ENCODE results near the gene RAB20.
"Not testable (repeated sequence)": the region's sequence is repeated elsewhere in the genome, so short reads cannot be mapped to it uniquely, and the experiment has no call there.

RAB20 gene

DNA sequence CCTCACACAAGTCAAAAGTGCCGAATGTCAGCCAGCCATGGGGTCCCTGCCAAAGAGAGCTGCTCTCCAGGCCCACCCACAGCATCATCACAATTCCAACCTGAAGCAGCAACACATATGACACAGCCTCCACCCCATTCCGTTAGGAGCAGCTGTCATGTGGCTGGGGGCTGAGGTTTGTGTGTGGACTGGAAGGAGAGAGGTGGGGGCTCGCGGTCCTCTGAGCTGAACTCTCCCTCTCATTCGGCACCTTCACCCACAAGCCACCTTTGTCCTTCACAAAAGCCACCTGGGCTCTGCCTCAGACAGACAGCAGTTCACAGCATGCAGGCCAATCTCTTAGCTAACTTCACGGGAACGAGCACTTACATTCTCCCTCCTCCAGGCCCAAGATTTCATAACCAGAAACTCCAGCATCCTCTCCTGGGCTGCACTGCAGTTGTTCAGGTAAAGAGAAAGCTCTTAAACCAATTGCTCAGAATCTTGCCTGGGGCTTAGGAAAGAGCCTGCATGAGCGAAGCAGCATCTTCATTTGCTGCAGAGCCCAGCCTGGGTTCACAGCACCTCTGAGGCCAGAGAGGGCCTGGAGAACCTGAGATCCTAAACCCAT lies 7.2 kb downstream of the RAB20 start:
- no peak for FAIRE-seq

DNA sequence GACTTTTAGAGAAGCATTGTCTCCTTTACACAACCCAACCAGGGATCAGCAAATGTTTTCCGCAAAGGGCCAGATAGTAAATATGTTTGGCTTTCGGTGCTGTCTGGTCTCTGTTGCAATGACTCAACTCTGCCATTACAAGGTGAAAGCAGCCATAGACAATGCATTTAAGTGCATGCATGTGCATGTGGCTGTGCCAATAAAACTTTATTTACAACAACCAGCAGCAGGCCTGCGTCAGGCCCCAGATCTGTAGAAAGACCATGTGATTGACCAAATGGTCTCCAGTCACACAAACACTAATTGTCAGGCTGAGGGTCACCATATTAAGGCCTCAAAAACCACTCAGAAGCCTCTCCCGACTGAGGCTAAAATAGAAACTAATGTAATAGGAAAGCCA lies 8.1 kb downstream of the RAB20 start:
- FAIRE-seq, result no peak

DNA sequence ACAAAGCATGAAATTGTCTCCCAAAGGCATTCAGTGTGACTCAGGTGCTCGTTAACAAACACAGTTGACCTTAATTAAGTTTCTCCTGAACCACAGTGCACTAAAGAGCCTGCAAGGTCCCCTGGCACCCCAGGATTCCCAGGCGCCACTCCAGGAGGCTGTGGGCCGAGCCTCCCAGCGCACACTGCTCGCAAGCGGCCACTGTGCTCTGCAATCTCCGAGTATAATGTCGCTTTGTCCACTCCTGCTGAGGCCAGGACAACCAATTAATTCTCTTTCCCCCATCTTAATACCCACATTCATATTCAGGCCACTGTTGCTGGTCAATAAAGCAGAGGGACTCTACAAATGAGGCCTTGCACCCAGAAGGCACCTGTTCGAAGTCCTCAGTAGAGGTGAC lies 8.8 kb downstream of the RAB20 start:
- no peak for FAIRE-seq

DNA sequence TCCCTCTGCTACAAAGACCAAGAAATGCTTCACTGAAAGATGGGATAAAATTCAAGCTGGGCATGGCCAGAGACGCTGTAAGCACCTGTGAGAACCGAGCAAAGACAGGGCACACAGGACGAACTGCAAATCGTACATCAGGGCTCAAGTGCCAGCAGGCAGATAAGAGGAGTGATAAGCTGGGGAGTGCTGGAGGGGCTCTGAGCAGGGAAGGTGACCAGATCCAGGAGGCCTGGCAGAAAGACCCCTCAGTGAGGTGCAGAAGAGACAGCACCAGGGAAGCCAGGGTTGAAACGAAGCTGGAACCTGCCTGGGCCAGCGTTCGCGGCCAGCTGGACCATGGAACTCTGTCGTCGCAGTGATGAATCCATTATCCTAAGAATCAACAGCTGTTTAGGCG lies 10.2 kb downstream of the RAB20 start:
- FAIRE-seq, result no peak

DNA sequence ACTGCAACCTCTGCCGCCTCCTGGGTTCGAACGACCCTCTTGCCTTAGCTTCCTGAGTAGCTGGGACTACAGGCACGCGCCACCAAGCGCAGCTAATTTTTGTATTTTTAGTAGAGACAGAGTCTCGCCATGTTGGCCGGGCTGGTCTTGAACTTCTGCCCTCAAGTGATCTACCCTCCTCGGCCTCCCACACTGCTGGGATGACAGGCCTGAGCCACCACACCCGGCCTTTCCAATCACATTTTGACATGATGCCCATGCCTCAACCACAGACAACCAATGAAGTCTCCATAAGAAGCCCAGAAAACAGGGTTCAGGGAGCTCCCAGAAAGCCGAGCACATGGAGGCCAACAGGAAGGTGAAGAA lies 11.7 kb downstream of the RAB20 start:
- FAIRE-seq, result no peak

DNA sequence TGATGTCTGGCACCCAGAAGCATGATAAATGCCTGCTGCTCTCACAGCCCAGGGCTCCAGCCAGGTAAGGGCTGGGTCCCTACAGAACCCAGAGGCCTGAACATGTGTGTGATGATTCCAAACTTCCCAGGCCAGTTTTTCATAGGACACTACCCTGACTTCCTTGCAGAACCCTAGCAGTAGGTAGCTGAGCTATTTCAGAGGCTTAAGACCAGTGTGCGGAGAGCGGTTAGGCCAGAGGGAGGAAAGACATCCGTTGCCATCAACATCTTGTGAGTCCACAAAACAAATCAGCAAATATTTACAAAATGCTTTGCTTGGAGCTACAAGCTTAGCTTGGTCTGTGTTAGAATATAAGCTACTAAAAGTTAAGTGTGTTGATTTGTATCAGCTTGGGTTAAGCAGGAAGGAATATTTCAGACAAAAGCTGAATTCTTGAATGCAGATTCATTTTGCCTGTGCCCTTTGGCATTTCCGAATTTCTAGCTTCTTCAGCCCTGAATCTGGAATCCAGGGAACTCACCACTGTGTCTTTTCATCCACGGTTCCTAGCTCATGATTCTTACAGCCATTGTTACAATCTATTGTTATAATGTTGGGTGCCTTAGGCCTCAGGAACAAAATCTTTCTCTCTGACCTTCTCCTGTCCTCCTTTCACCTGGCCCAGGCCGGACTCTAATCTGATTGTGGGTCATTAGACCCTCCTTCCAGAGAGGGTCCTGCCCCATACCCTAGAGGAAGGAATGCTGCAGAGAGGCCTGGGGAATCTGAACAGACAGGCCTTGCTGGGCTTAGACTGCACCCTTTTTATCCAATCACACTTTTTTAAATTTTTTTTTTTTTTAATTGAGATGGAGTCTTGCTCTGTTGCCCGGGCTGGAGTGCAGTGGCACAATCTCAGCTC lies 12.4 kb downstream of the RAB20 start:
- FAIRE-seq, result no peak

DNA sequence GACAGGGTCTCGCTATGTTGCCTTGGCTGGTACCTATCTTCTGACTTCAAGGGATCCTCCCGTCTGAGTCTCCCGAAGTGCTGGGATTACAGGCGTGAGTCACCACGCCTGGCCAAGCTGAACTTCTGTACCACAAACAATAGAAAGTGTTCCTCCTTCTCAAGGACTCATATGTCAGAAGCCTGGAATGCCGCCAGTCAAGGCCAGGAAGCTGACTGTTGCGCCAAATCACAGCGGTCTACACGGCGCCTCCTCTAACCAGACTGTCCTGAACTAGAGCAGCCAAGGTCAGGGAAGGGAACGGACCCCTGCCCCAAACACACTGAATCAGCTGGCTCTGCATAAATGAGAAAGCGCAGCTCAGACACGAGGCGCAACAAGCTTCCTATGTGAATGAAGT lies 14.6 kb downstream of the RAB20 start:
- FAIRE-seq, result no peak

DNA sequence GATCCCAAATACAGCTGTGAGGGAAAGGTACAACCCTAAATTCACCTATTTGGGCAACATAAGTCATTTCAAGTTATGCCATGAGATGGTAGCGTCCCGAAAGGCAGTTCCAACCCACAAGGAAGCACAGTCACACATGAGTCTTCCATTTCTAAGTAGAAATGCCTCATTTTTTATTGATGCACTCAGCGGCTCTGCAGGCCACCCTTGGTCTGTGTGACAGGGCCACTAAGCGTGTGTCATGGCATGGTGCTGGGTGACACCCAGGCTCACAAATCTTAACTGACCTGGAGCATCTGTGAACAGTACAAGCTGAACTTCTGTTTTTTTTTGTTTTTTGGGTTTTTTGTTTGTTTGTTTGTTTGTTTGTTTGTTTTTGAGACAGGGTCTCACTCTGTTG lies 15.1 kb downstream of the RAB20 start:
- FAIRE-seq, result no peak

DNA sequence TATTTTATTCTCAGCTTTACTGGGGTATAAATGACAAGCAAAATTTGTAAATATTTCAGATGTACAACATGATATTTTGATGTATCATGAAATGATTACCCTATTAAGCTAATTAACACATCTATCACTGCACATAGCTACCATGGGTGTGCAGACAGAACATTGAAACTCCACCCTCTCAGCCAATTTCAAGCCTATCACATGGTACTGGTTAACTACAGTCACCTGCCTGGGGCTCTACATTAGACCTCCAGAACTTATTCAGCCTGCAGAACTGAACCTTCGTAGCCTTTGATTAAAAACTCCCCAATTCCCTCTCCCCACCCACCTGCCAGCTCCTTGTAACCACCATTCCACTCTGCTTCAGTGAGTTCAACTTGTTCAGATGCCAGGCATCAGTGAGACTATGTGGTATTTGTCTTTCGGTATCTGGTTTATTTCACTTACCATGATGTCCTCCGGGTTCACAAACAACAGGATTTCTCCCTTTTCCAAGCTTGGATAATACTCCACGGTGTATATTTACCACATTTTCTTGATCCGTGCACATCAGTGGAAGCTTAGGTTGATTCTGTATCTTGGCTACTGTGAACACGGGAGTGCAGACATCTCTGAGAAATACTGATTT lies 19.2 kb downstream of the RAB20 start:
- FAIRE-seq, result no peak

DNA sequence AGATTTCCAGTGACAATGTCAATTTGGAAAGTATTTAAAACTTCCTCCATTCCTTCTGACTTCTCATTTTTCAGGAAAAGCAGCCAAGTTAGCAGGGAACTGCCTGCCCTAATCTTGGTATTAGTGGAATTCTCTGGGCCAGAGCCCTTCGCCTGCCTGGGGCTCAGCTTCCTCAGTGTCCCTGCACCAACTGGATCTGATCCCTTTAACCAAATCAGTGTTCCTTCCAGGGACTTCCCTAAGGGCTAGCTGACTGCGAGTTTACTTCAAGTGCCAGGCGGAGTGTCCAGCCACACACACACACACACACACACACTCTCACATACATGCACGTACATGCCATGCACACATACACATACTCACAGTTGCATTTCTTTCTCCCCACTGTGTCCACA lies 20.0 kb downstream of the RAB20 start:
- no peak for FAIRE-seq

DNA sequence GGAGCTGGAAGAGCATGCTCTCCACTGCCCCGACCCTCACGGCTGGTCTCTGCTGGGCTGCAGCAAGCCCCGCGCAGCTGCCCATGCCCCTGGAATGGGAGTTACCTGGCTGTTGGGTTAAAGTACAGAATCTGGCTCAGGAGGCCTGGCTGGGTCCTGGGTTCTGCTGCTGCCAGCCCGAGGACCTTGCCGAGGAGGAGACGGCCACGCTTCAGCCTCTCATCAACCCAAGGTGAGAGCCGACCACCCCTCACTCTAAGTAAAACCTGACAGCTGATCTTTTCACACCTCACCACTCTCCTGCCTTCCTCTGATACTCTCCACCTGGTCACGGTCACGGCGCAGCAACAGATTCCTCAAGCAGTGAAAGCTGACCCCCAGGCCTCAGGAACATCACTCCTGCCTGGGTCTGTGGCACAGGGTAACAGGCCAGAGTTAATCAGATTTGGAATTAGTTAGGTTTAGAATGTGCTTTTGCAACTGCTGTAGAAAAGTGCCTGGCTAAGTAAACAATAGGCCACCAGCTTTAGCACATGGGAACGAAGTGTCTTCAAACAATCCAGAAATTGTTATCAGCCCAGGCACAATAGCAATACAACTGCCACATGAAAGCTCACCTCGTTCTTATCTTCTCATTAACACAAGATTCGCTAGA lies 20.5 kb downstream of the RAB20 start:
- FAIRE-seq, result no peak

DNA sequence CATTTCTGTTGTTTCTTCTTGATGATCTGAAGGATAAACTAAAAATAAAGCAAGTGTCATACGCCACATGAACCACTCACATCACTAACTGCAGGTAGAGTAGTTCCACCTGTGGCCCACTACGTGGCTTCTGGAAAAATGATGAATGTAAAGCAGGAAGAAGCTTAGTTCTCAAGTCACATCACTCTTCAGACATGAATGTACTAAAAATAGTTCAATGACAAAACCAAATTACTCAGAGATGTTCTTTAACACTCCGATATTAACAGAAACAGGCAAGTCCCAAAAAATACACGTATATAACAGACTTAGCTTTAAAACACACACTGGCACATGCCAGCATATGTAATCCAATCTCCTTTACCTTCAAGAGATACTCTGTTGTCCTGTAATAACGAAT lies 21.6 kb downstream of the RAB20 start:
- FAIRE-seq, result no peak

DNA sequence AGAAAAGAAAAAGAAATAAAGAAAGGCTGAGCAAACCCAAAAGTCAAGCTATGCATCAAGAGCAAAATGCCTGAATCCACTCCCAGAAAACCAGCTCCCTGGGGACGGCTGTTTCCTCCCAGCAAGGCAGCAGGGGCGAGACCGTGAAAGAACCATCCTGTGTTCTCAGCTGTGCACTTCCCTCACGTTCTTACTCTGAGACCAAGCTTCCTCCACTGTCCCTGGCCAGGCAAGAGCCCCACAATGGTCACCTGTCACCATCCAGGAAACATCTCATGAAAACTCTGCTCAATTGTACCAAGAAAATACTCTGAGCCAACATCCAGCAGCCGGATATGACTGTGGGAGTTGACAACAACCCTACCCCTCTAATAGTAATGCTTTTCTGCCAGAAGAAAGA lies 22.9 kb downstream of the RAB20 start:
- FAIRE-seq, result no peak

DNA sequence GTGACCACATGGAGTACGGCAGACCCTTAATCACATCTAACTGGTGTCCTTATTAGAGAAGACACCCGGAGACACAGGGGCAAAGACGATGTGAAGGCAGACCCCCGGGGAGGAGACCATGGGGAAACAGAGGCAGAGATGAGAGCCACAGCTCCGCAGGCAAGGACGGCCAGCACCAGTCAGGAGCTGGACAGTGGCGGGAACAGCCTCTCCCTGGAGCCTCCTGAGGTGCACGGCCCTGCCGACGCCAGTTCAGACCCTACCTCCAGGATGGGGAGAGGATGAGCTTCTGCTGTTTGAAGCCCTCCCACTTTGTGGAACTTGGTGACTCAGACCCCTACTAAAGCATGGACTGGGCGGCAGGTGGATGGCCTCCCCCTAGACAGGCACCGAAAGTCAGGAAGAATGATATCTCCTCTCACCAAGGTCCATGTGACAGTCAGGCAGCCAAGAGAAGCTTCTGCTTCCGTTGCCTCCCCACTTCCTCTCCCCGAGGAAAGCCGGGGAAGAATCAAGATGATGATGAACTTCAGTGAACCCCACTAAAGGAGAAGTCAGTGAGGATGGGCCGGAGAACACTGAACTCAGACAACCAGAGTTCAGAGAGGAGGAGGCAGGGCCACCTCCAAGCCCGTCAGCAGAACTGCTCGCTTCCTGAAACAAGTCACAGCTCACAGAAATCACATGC lies 25.4 kb downstream of the RAB20 start:
- FAIRE-seq, result no peak

DNA sequence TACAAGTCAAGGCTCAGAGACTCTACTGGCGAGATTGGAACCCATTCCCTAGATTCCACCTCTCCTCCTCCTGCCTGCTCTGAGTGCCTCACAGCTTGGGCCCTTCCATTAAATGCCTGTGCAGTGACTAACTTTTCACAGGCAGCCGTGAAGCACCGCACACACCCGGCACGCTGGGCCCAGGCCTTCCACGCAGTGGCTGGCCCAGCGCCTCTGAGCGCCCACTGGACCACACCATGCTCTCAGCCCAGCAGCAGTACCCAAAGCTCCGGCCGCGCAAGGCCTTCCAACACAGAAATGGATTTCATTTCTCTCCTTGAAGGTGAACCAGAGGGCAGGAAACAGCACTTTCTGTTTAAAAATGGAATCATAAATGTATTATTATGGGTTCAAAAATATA lies 26.0 kb downstream of the RAB20 start:
- FAIRE-seq, result no peak

DNA sequence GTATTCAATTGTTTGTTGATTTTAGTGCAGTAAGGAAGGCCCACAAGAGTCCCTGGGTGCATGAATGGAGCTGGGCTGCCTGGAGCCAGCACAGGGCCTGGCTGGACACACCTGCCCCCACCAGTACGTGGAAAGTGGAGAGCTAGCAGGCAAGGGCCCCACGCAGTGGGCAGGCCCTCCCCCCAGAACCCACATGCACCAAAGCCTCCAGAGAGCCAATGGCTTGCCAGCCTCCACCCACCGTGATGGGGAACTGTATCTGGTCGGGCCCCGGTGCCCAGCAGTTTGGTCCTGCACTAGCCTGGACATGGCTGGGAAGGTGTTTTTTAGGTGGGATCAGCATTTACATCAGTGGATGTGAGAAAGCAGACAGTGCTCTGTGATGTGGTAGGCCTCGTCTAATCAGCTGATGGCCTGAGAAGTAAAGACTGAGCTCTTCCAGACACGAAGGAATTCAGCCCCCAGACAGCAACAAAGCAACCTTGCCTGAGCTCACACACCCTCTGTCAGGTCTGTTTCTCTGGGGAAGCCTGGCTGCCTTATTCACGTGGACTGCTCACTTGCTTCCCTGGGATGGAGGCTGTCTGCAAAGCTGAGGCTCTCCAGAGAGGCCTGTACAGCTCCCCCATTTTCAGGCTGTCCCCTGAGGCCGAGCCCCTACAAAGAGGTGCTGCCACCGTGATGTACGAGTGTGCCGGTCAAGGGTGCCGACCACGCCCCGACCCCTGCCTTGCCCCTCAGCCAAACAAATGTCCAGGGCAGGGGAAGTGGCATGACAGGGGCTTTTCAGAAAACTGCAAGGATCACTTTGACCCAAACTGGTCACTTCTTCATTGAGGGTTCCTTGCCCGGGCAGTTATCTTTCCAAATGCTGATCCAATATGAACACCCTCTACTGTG lies 27.5 kb downstream of the RAB20 start:
- FAIRE-seq, result no peak

DNA sequence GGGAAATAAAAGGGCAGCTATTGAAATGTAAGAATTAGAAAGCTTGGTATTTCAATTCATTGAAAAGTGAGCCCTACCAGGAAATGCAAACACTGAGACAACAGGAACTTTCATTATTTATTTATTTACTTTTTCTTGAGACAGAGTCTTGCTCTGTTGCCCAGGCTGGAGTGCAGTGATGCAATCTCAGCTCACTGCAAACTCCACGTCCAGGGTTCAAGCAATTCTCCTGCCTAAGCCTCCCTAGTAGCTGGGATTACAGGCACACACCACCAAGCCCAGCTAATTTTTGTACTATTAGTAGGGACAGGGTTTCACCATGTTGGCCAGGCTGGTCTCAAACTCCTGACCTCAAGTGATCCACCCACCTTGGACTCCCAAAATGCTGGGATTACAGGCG lies 29.3 kb downstream of the RAB20 start:
- not testable (repeated sequence) for FAIRE-seq

DNA sequence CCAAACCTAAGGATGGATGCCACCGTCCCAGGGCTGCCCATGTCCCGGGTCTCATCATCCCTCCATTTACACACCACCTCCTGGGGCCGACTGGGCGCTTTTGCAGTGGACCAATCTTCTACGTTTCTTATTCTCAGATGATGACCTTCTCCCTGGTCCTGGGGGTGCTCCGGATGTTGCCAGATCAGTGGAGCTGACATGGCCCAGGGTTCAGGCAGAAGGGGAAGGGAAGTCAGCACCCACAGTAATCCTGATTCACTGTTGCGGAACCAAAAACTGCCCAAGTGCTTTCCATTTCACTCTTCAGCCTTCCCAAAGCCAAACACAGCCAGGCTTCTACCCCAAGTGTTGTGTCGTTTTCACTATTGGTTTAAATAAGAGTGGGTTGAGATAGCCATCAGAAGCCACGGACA lies 29.8 kb downstream of the RAB20 start:
- FAIRE-seq, result no peak

DNA sequence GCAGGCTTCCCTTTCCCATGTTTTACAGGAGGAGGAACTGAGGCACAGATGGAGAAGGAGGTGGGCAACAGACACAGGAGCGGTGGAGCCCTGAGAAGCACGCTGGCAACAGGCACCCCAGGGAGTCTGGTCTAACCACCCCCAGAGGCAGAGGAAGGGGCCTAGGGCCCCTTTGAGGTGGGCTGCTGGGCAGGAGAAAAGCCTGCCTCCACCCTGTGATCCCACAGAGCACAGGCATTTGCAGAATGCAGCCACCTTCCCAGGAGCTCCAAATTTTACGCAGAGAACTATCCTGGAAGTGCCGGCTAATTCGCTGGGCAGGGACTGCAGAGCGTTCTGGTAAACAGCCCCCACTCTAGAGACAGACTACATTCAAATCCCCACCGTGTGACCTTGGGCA lies 30.4 kb downstream of the RAB20 start:
- no peak for FAIRE-seq

DNA sequence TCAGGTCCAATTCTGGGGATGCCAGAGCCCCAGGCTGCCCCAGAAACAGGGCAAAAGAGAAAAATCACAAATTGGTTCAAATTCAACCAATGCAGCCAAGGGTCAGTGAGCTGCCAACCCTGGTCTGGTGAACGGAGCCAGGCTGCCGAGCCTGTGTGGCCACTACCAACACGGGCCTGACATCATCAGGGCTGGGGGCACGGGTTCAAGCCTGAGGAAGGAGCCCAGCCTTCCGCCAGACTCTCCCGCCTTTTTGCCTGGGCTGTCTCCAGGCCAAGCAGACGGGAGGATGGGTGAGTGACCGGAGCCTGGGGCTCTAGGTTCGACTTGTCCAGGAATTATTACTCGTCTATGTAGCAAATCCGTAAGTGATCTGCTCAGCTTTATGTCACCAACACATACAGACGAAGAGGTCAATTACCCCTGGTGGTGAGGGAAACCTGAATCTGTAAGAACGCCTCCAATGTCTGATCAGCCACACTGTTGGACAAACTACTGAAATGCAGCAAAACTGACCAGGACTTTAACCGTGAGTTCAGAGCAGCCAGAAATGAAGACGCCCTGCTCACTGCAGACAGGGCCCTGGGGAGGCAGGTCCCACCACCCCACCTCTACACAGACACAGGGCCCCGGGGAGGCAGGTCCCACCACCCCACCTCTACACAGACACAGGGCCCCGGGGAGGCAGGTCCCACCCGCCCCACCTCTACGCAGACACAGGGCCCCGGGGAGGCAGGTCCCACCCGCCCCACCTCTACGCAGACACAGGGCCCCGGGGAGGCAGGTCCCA lies 31.8 kb downstream of the RAB20 start:
- FAIRE-seq, result no peak

DNA sequence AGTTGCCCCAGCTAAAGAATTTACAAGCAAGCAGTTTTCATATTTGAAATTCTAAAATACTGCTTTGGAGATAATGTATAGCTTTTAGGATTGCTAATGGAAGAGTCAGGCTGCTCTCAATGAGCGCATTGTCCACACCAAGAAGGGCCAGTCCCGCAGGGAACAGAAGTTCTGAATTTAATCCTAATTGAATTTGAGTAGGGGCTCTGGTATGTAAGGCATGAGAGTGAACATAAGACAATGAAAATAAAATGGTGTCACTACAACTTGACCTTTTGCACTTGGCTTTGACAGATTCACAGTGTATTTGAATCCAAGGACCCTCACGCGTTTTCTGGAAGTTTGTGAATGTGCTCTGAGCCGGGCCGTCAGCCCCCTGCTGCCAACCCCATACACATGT lies 32.6 kb downstream of the RAB20 start:
- FAIRE-seq, result no peak
